Left forelimb (tissue), 1 donor: ENCODE results near the gene SYAP1.
A peak's percentile ranks its signal among the peaks of the same experiment; 100 is the strongest.
"Not testable (repeated sequence)": the region's sequence is repeated elsewhere in the genome, so short reads cannot be mapped to it uniquely, and the experiment has no call there.

Experiments used
- DNase-seq: peaks from one replicate; pipeline ENCODE4 v3.0.0-alpha.2; 2018; ENCODE audit warnings: low spot score

Gene SYAP1, protein sequence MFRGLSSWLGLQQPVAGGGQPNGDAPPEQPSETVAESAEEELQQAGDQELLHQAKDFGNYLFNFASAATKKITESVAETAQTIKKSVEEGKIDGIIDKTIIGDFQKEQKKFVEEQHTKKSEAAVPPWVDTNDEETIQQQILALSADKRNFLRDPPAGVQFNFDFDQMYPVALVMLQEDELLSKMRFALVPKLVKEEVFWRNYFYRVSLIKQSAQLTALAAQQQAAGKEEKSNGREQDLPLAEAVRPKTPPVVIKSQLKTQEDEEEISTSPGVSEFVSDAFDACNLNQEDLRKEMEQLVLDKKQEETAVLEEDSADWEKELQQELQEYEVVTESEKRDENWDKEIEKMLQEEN

DNA sequence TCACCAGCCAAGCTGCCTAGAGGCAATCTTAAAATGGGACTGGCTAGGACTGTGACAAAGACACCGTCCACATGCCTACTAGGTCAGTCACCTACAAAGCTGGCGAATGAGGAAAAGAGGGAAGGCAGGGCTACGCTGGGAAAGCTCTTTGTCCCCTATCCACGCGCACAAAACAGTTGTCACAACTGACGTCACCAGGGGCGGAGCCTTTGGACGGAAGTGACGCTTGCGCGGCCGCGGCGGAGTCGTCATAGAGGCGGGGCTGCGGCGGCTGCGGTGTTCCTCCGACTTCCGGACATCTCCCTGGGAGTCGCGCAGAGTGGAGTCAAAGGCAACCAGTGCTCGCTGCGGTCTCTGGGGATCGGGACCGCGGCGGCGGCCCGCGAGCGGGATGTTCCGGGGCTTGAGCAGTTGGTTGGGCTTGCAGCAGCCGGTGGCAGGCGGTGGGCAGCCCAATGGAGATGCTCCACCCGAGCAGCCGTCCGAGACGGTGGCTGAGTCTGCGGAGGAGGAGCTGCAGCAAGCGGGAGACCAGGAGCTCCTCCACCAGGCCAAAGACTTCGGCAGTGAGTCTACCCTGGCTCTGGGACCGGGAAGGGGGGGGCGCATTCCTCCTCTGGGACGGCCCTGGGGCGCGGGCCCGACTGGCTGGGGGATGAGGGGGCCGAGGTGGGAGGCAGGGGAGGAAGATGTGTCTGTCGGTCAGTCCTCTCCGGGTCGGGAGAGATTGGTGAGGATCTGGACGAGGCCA lies at the start of gene SYAP1:
SYAP1 (plus strand) TSS at position 279 of the 751 bp plus-strand sequence; CDS start at position 392, 113 bp downstream.
- DNase-seq, result peak; percentile 94

DNA sequence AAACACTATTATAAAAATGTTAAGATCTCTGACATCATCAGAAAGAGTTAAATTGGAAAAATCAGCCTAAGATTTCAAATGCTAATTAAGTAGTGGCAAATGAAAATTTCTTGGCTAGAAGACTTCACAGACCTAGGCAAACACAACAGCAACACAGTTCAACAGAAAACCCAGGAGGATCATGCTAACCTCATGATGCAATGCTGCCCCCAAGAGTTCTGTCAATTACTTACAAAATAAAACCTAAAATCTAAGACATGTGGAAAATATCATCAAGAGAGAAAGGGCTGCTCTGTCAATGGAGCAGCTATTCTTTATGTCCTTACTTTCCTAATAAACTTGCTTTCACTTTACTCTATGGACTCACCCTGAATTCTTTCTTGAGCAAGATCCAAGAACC lies 48.4 kb upstream of the SYAP1 start:
- no peak for DNase-seq

DNA sequence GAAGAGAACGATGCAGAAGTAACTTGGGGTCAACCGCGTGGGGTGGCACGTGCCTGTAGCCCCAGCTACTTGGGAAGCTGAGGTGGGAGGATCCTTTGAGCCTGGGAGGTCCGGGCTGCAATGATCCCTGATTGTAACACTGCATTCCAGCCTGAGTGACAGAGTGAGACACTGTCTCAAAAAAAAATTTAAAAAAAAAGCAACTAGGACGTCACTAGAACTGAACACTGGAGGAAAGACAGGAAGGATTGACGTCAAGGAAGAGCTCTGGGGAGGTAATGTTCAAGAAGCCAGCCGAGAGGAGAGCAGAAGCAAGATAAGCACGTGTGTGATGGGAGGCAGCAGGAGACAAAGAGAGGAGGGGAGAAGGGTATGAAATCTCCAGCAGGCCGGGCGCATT lies 40.7 kb upstream of the SYAP1 start:
- DNase-seq, result no peak

DNA sequence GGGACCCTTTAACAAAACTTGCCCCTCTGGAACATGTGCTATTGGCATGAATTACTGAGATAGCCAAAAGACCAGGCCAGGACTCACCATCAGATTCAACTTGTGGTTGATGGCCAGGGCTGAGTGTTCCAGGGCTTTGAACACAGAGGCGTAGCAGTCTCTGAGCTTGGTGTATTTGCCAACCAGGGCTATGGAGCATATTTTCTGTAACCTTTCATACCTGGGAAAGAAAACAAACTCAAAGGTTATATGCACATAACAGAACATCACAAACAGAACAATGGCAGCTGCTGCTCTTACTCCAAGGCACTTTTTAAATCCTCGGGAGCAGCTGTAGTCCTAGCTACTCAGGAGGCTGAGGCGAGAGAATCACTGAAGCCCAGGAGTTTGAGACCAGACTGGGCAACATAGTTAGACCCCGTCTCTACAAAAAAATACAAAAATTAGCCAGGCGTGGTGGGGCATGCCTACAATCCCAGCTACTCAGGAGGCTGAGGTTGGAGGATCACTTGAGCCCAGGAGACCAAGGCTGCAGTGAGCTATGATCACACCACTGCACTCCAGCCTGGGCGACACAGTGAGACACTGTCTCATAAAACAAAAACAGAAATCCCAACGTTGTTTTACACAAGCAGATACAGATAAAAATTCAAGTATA lies 36.3 kb upstream of the SYAP1 start:
- DNase-seq, result no peak

DNA sequence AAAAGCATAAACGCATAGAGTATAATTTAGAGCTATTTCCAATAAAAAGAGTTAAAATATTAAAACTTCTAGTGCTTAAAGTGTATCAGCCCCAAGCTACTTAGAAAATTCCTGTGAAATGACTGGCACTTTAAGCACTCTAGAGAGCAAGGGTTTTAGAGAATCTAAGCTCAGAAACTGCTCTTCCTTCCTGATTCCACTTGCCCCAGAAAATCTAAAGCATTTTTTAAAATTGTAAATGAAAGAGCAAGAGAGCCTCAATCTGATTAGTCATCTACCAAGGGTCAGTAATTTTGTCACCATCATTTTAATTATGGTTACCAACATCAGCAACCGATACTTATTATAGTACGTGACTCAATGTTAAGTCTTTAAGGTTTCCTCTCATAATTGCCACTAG lies 31.9 kb upstream of the SYAP1 start:
- DNase-seq, result no peak

DNA sequence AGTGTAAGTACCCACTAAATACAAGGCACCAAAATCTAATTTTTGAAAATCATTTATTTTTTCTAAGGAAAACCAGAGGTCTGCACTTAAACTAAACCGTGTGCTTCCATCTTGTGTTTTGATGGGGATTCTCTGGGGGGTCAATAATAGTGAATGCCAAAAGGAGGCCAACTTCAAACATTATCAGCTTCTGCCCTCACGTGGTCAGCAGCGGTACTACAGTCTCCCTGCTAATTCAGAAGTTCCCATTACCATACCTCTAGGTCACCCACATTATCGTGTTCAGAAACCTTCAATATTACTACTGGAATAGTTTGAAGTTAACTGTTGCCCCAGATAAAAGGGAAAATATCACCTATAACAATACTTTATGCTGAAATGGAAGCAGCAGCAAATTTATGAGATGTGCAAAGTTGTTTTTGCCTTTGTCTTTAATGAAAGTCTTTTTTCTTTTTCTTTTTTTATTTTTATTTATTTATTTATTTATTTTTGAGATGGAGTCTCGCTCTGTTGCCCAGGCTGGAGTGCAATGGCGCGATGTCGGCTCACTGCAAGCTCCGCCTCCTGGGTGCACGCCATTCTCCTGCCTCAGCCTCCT lies 24.2 kb upstream of the SYAP1 start:
- DNase-seq, result no peak

DNA sequence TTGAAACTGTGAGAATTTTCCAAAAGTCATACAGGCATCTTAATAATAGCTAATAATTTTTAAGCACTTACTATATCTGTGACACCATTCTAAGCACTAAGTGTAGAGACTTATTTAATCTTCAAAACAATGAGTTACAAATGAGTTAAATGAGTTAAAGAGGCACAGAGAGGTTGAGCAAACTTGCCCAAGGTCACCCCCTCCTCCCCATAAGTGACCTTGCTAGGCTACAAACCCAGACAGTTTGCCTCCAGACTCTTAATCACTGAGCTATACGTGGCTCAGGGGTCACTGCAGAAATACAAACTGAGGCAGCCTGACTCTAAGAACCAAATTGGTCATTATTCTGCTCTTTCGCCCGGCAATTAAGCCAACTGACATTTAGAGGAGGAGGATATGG lies 22.5 kb upstream of the SYAP1 start:
- no peak for DNase-seq

DNA sequence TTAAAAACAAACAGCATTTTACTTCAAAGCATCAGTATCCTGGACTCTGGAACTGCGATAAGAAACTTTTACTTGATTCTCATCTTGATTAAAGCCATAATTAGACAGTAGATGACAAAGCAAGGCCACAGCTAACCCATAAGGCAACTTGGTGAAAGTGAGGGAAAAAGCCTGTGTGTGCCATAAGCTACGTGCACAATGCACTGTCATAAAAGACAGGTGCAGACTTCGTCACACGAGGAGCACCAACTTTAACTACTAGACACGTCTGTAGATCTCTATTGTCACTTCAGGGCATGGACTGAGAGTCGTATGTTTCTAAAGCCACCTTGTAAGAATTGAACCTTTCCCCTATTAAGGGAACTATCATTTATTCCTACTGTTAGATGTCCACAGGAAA lies 20.0 kb upstream of the SYAP1 start:
- no peak for DNase-seq

DNA sequence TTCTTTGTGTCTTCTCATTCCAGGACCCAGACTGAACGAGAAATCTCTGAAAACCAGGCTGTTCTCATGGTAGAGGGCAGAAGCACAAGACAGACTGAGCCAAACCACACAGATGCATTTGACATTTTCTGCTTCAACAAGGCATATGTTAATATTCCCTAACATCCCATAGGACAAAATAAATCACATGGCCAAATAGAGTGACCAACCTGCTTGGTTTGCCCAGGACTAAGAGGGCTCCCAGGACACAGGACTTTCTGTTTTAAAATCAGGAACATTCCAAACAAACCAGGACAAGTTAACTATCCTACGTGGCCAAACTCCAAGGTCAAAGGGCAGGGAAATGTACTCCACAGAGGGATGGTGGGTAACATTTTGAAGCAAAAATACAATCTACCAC lies 18.7 kb upstream of the SYAP1 start:
- DNase-seq, result no peak

DNA sequence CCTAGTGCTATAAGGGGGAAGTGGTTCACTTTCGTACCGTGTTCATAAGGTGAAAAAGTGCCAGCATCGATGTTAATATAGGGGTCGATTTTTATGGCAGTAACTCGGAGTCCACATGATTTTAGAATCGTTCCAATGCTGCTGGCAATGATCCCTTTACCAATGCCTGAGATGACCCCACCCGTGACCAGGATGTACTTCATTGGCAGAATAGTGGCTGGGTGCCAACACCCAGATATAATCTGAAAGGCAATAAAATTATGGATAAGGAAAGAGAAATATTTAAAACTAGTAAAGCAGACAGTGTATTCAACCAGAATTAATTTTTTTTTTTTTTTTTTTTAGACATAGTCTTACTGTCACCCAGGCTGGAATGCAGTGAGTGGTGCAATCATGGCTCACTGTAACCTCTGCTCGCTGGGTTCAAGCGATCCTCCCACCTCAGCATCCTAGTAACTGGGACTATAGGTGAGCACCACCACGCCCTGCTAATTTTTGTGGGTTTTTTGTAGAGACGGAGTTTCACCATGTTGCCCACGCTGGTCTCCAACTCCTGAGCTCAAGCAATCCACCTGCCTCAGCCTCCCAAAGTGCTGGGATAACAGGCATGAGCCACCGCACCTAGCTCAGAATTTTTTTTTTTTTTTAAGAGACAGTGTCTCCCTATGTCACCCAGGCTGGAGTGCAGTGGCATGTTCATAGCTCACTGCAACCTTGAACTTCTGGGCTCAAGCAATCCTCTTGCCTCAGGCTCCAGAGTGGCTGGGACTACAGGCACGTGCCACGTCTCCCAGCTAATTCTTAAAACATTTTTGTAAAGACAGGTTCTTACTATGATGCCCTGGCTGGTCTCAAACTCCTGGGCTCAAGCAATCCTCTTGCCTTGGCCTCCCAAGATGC lies 16.5 kb upstream of the SYAP1 start:
- DNase-seq, result no peak

DNA sequence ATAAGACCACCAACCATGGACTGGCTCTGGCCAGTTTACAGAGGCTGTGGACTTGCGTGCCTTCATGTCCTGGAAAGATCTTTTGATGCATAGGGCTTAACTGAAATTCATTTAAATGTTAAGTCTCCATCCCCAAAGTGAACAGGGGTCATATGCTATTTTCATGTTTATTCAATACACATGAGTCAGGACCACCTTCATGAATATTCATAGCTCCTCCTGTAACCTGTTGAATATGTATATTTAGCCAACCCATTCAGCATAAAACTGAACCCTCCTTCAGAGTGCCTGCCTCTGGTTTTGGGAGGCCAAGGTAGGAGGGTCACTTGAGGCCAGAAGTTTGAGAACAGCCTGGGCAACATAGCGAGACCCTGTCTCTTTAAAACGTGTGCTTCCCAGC lies 14.0 kb upstream of the SYAP1 start:
- no peak for DNase-seq

DNA sequence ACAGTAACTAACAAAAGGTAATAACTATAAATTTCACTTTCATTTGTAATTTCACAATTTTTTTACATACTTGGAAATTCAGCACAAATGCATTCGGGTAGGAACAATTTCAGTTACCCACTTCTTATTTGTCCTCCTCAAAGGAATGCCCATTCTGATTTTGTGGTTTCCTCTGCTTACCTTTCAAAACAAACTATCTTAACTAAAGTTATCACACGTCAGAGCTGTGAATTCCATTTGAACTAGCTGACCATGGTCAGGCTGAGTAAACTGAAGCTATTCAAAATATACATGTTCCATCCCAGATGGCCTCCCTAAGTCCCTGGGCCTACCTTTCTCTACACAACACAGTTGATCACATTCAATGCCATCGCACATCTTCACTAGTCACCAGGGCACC lies 11.4 kb upstream of the SYAP1 start:
- no peak for DNase-seq

DNA sequence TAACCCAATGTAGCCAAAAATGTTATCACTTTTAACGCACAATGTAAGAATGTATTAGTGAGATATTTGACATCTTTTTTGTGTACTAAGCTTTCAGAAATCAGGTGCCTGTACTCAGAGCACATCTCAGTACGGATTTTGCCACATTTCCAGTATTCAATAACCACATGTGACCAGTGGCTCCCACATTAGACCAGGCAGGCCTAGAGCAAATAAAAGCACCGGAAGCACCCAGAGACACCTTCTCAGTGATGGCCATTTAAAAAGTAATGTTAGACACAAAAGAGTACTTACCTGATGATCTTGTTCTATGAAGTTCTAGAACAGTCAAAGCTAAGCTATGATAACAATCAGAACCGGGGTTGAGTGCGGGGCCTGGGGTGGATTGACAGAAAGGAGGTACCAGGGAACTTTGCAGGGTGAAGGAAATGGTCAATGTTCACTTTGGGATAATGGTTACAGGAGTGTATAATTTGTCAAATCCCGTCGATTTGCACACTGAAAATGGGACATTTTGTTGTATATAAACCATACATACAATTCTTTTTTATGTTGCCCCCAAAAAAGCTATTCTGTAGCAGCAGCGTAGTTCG lies 8.1 kb upstream of the SYAP1 start:
- no peak for DNase-seq

DNA sequence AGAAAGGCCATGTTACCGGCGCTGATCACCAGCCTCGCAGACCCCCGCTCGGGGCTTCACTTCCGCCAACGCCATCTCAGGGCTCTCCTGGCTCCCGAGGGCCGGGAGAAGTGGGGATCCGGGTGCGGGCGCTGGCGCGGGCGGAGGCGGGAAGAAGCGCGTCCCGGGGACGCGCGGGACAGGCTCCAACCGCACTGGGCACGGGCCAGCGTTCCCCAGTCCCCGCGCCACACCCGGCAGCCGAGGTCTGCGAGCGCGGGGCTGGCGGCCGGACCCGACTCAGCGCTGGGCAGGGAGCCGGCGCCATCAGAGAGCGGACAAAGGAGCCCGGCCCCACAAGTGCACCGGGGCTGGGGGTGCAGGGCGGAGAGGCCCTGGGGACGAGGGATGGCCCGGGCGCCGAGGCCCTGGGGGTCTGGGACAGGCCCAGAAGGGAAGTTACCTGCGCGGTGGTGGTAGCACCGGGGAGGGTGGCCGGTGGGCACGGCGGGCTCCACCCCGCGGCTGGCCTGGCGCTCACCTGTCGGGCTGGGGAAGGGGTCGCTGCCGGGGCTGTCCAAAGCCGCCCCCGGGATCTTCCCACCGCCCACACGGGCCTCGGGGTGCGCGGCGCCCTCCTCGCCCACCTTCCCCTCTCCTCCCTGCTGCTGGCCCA lies 7.4 kb upstream of the SYAP1 start:
- no peak for DNase-seq

DNA sequence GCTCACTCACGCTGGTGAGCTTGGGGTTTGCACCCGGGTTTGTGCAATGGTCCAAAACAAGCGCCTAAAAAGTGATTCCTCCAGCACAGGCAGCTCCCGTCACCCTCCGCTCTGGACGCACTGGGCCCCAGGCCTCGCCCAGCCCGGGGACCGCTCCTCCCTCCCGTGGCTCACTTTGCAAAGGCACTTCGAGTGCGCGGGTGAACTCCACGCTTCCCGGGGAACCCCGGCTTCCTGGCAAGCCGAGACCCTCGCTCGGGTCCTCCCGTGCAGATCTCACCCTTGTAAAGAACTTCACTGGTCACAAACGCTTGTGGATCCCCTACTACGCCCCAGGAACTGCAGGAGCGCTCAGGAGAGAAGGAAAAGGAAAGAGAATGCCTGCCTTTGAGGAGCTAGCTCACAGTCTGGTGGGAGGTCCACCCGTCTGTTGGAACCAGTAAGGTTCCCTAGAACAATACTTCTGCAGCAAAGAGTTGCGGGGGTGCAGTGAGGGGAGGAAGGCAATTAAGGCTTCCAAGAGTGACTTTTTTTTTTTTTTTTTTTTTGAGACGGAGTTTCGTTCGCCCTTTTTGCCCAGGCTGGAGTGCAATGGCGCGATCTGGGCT lies 6.8 kb upstream of the SYAP1 start, which contains the start of gene CTPS2:
CTPS2 (minus strand) TSS at position 122 of the 608 bp plus-strand sequence. CDS start 9,767 bp downstream, outside the sequence.
- peak; percentile 74 for DNase-seq

DNA sequence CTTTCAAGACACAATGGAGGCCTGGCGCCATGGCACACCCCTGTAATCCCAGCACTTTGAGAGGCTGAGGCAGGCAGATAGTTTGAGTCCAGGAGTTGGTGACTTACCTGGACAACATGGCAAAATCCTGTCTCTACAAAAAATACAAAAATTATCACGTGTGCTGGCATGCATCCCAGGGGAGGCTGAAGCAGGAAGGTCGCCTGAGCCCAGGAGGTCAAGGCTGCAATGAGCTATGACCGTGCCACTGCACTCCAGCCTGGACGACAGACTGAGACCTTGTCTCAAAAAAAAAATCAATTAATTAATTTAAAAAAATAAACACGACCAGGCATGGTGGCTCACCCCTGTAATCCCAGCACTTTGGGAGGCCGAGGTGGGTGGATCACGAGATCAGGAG lies 4.9 kb upstream of the SYAP1 start:
- DNase-seq, result no peak

DNA sequence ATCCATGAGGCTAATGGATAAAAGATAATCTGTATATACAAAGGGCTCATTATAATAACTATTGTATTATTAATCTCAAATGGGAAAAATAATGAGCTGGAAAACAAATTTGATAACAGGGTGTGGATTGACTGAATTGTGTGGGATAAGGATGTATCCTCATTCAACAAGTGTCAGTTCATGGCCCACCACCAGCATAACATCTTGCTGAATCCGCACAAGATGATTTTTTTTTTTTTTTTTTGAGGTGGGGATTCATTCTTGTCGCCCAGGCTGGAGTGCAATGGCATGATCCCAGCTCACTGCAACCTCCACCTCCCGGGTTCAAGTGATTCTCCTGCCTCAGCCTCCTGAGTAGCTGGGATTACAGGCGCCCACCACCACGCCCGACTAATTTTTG lies 3.8 kb upstream of the SYAP1 start:
- not testable (repeated sequence) for DNase-seq

DNA sequence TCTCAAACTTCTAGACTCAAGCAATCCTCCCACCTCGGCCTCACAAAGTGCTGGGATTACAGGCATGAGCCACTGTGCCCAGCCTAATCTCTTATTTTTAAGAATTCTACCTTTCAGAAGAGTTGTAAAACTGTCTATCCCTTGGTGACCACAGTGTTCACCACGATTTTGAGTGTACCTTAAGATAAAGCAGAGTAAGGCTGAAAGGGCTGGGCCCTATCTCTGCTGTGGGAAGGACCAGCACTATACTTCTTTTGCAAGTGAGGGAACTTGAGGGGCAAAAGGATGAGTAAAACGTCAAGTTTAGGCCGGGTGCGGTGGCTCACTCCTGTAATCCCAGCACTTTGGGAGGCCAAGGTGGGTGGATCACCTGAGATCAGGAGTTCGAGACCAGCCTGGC lies 3.0 kb upstream of the SYAP1 start:
- DNase-seq, result not testable (repeated sequence)

DNA sequence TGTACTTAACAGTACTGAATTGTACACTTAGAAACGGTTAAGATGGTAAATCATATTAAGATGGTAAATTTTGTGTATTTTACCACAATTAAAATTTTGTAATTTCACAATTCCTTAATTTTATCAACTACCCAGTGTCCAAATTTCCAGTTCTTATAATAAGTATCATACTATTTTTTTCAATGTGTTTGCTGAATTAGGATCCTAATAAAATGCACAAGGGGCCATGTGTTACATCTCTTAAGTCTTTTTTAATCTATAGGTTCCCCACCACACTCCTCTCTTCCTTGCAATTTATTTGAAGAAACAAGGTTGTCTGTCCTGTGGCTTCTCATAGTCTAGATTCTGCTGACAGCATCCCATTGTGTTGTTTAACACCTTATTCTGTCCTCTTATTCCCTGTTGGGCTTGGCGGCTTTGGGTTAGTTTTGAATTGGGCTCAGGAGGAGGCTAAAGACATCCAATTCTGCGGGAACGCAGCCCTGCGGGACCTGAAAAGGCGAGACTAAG lies 533 bp upstream of the SYAP1 start:
- no peak for DNase-seq

DNA sequence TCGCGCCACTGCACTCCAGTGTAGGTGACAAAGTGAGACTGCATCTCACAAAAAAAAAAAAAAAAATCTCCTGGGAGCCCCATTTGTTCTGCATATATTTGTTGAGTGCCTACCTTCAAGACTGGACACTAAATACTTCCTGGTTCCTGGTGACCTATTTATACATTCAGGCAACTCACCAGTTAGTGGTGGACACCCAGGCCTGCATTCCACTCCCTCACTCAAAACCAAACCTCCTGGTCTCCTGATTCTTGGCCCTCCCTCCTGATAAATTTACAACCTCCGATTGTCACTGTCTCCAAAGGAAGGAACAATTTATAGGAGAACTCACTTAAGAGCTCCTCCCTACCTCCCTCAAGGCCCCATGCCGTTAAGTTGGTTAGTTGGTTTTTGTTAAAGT lies 3.1 kb downstream of the SYAP1 start:
- no peak for DNase-seq
